Activated CD8-positive, alpha-beta memory T cell treated with anti-CD3 and anti-CD28 coated beads for 1 hour (primary cell): ENCODE results near the gene NR4A1.
A peak's percentile ranks its signal among the peaks of the same experiment; 100 is the strongest.

ENCODE experiments used
- DNase-seq, 2 donors: peaks; one replicate each; pipeline ENCODE4 v3.0.0-alpha.2; 2020; ENCODE audit warnings: low read depth in 1 of 2; ENCODE audit errors: extremely low read depth in 1 of 2

NR4A1 gene

DNA sequence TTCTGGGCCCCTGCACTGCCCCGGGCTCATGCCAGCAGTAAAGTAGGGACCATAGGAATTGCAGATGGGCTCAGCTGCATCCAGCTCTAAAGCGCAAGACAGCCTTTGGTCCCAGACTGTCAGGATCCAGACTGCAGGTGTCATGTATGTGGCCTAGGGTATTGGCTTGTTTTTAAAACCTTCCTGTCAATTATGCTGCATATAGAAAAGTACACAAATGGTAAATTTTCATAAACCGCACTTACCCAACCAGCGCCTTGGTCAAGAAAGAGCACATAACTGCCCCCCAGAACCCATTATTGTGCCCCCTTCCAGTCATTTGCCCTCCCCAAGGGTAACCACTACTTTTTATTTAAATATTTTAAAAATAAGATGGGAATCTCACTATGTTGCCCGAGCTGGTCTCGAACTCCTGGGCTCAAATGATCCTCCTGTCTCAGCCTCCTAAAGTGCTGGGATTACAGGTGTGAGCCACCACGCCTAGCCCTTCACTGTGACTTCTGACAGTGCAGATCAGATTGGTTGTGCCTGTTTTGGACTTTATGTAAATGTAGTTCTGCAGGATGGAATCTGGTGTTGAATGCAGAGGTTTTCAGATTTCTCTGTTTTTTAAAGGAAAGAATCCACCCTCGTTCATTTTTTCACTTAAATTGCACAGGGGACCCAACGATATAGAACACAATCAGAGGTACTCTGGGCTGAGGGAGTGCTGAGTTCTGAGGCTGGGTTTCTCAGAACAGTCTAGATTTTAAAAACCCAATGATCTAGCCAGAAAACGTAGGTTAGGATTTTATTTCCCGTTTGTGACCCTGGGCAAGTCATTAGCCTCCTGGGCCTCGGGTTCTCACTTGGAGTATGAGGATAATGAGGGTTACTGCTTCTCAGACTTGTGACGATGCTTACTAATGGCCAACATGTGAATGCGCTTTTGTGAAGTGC, 6.7 kb downstream of the NR4A1 start:
- no peak for DNase-seq

DNA sequence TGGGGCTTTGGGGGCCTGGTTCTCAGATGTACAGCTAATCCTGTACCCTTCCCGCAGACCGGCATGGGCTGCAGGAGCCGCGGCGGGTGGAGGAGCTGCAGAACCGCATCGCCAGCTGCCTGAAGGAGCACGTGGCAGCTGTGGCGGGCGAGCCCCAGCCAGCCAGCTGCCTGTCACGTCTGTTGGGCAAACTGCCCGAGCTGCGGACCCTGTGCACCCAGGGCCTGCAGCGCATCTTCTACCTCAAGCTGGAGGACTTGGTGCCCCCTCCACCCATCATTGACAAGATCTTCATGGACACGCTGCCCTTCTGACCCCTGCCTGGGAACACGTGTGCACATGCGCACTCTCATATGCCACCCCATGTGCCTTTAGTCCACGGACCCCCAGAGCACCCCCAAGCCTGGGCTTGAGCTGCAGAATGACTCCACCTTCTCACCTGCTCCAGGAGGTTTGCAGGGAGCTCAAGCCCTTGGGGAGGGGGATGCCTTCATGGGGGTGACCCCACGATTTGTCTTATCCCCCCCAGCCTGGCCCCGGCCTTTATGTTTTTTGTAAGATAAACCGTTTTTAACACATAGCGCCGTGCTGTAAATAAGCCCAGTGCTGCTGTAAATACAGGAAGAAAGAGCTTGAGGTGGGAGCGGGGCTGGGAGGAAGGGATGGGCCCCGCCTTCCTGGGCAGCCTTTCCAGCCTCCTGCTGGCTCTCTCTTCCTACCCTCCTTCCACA, 7.6 kb downstream of the NR4A1 start:
- peak in 1 of 2 donors; percentile 30 for DNase-seq

- DNase-seq = peak in 1 of 2 donors; percentile 54
Observed at GRCh38 chr12:52059582-52060497, 8.6 kb downstream of the NR4A1 start.

DNA sequence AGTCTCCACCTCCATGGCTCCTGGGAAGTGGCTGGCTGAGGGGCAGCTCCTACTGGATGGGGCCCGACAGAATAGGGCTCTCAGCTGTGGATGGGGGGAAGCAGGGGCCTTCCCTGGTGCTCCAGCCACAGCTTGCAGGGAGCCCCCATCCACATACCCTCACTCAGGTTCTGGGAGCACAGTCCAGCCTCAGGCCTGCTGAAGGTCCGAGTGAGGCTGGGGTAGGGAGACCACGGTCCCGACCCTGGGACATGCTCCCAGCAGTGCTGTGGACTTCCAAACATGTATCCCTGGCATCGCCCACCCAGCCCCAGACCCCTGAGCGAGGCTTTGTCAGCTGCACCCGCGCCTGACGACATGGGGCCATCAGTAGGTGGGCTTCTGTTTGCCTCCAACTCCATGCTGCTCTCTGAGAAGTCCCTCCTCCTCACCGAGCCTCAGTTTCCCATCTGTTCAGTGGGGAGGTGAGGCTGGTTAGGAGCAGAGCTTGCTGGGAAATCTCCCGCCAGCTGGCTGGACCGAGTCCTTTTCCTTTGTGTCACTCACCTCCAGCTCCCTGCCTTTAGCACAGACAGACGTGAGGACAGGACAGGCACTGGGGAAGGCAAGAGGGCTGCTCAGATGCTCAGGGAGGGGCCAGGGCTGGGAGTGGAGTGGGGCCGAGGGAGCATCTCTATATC, 9.4 kb downstream of the NR4A1 start:
- DNase-seq = peak; percentile 39 to 47

- DNase-seq = no peak
Observed at GRCh38 chr12:52061470-52062166, 10.4 kb downstream of the NR4A1 start.

DNA sequence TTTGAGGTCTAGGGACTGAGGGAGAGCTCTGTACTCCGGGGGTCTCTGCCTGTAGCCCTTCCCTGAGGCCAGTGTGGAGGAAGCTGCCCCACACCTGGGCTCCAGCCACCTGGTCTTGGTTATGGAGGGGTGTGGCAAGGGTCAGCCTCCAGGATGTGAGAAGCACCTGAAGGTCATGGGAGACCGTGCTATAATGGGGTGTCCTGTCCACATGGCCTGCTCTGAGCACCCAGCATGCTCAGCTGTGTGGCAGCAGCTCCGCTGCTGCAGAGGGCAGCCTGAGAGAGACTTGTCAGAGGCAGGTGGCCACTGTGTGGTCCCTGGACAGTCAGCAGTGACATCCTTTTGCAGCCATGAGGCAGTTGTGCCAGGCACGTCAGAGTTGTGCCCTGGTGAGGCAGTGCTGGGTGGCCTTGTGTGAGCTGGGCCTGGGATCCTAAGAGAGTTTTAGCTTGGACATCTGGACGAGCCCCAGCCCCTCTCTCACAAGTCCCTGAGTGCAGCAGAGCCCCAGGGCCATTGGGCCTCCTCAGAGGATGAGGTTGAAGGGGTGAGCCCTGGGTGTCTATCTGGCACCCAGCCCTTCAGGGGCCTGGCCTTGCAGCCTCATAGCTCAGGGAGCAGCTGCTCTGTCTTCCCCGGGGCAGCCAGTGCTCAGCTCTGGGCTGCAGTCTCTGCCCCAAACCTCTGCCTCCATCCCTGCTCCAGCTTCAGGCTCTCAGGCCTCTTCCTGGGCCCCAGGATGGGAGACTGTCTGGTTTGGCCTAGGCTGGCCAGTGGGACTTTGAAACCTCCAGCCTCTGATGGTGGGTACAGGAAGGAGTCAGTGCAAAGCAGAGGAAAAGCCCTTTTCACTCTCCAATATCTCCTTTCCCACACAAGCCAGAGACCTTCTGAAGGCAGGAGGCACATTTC, 11.2 kb downstream of the NR4A1 start:
- no peak for DNase-seq

GRCh38 chr12:52063082-52063924, 12.1 kb downstream of the NR4A1 start:
- no peak for DNase-seq

DNA sequence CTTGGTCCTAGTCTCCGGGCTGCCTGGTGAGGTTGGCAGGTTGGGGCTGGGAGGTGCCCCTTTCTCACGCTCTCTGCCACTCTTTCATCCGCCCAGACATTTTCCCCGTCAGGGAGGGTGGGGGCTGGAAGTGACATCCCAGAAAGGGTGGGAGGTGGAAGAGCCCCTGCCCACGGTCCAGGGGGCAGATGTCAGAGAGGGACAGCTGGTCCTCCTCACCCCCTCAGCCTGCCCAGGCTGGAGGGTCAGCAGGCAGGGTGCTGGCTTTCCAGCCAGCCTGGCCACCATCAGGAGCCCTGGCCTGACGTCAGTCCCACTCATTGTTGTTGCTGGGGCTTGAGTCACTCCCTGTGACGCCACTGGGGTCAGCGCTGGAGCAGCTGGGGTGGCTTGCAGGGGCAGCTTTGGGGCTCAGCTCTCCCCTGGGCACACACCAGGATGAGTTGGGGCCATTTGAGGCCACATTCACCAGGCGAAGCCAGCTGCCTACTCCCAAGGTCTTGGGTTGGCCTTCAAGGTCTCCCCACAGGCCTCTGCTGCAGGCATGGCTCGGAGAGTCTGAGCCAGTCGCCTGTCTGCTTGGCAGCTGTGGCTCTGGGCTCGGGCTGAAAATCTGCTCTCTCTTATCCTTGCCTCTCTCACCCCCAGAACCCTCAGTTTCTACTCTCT, 12.9 kb downstream of the NR4A1 start:
- DNase-seq = no peak

- DNase-seq = no peak
Observed at GRCh38 chr12:52066346-52067080, 15.3 kb downstream of the NR4A1 start.

GRCh38 chr12:52067081-52067374, 15.8 kb downstream of the NR4A1 start:
- DNase-seq = no peak

- peak; percentile 58 to 68 for DNase-seq
Observed at GRCh38 chr12:52069327-52070184, 18.3 kb downstream of the NR4A1 start, which contains the start of gene ATG101. ATG101 (plus strand) TSS chr12:52069978; CDS start chr12:52073651, 3,673 bp downstream.

- DNase-seq = no peak
Observed at GRCh38 chr12:52070185-52070925, 19.1 kb downstream of the NR4A1 start.

GRCh38 chr12:52073531-52074381, 22.5 kb downstream of the NR4A1 start:
- no peak for DNase-seq
